GM19351 (cell line): ENCODE results near the gene IPO9.
A peak's percentile ranks its signal among the peaks of the same experiment; 100 is the strongest.
"Not testable (repeated sequence)": the region's sequence is repeated elsewhere in the genome, so short reads cannot be mapped to it uniquely, and the experiment has no call there.

Experiments used
- ATAC-seq: cut with Tn5 transposase; IDR thresholded peaks from one replicate; pipeline ENCODE4 v1.9.1; 2021; ENCODE audit warnings: mild to moderate bottlenecking, moderate library complexity; ENCODE audit not compliant: unreplicated experiment

IPO9 gene

GRCh38 chr1:201845331-201846083 lies 16.6 kb downstream of the IPO9 start:
- no peak for ATAC-seq

- no peak for ATAC-seq
These were observed 18.2 kb downstream of the IPO9 start for GRCh38 chr1:201847150-201847549.

- ATAC-seq: no peak
These were observed 19.3 kb downstream of the IPO9 start for GRCh38 chr1:201848230-201848629.

- ATAC-seq: no peak
These were observed 20.6 kb downstream of the IPO9 start for GRCh38 chr1:201849372-201850052.

- no peak for ATAC-seq
These were observed 21.1 kb downstream of the IPO9 start for GRCh38 chr1:201850053-201850397.

- no peak for ATAC-seq
These were observed 23.0 kb downstream of the IPO9 start for GRCh38 chr1:201851949-201852348.

- ATAC-seq: not testable (repeated sequence)
These were observed 27.8 kb downstream of the IPO9 start for GRCh38 chr1:201856722-201857121.

- ATAC-seq: no peak
These were observed 30.5 kb downstream of the IPO9 start for GRCh38 chr1:201859424-201859823.

GRCh38 chr1:201861448-201861847 lies 32.5 kb downstream of the IPO9 start:
- ATAC-seq: no peak

GRCh38 chr1:201870397-201870796 lies 41.4 kb downstream of the IPO9 start:
- no peak for ATAC-seq

- ATAC-seq: no peak
These were observed 45.7 kb downstream of the IPO9 start for GRCh38 chr1:201874672-201875071.

- ATAC-seq: no peak
These were observed 47.3 kb downstream of the IPO9 start for GRCh38 chr1:201876148-201876818.

GRCh38 chr1:201877877-201878401 lies 49.0 kb downstream of the IPO9 start:
- ATAC-seq: no peak

GRCh38 chr1:201880928-201881571 lies 52.1 kb downstream of the IPO9 start:
- ATAC-seq: no peak

- no peak for ATAC-seq
These were observed 52.7 kb downstream of the IPO9 start for GRCh38 chr1:201881617-201882016.

GRCh38 chr1:201882665-201883132 lies 53.7 kb downstream of the IPO9 start:
- ATAC-seq: peak; percentile 53

GRCh38 chr1:201883266-201883665 lies 54.3 kb downstream of the IPO9 start:
- ATAC-seq: no peak

- ATAC-seq: no peak
These were observed 54.8 kb downstream of the IPO9 start for GRCh38 chr1:201883786-201884185.

- ATAC-seq: no peak
These were observed 55.5 kb downstream of the IPO9 start for GRCh38 chr1:201884425-201884824.

GRCh38 chr1:201885531-201886075 lies 56.6 kb downstream of the IPO9 start:
- no peak for ATAC-seq
